Muscle of leg (tissue), 11 donors: ENCODE results near the gene TEDC1. TPM values are rescaled to one million over a fixed set of nuclear protein-coding genes. Genes with fewer than 3 reads are reported as not detected.

Experiments
- DNase-seq: peaks from one replicate; pipeline ENCODE4 v3.0.0; 2013
- H3K27ac ChIP-seq: one replicate; pipeline ENCODE4 v1.5.1; 2013; ENCODE audit warnings: mild to moderate bottlenecking, low read length, control low read depth
- H3K27me3 ChIP-seq: one replicate; pipeline ENCODE4 v1.6.1; 2013; ENCODE audit warnings: low read length; ENCODE audit not compliant: control insufficient read depth, insufficient read depth
- H3K36me3 ChIP-seq: one replicate; pipeline ENCODE4 v1.6.1; 2013; ENCODE audit warnings: low read length; ENCODE audit not compliant: control insufficient read depth, insufficient read depth
- H3K4me1 ChIP-seq: one replicate; pipeline ENCODE4 v1.6.1; 2013; ENCODE audit warnings: low read length; ENCODE audit not compliant: control insufficient read depth, insufficient read depth
- H3K4me3 ChIP-seq: one replicate; pipeline ENCODE4 v1.5.1; 2013; ENCODE audit warnings: low read length, control low read depth
- H3K9me3 ChIP-seq: replicated peaks from 2 replicates; pipeline ENCODE4 v1.6.1; 2013; ENCODE audit warnings: low read depth, low read length; ENCODE audit not compliant: control insufficient read depth
- WGBS: methylation state at CpG from one replicate; pipeline ENCODE4 v1.1.5; 2013; ENCODE audit warnings: missing lambda C conversion rate; ENCODE audit not compliant: insufficient coverage; 5-methylcytosine and 5-hydroxymethylcytosine counted together
- polyA plus RNA-seq, 8 donors: library from polyadenylated mRNA; unstranded; fragments of 120-200 nt; gene quantifications; one replicate each; pipeline versions ENCODE4 v1.2.1 to v1.2.3, GENCODE V29; 2013; ENCODE audit warnings: inconsistent platforms in 1 of 8, low replicate concordance in 1 of 8; ENCODE audit not compliant: insufficient read length in 8 of 8, insufficient read depth in 1 of 8
- total RNA-seq: library from RNA; stranded (reverse); fragments of 120-200 nt; gene quantifications from one replicate; pipeline ENCODE4 v1.2.4, GENCODE V29; 2013

Gene TEDC1
- total and polyA plus RNA-seq, 9 donors = 5.6 to 9.3 (median 7.4) TPM

- Histone ChIP-seq H3K9me3 (no peaks in the 10 kb centered on the region), H3K36me3 (peaks cover 7% of the 10 kb centered on the region), H3K27me3 (no peaks in the 10 kb centered on the region), H3K4me1 (peaks cover 23% of the 10 kb centered on the region), H3K27ac (no peak overlapping the region), H3K4me3 (no peak overlapping the region)
- WGBS = 90% methylated on average over 28 of the region's 31 CpGs
- no peak for DNase-seq
These were observed 6.8 kb downstream of the TEDC1 start for GRCh38 chr14:105497671-105498429.

- DNase-seq = no peak
- Histone ChIP-seq H3K9me3 (no peaks in the 10 kb centered on the region), H3K27ac (peak overlapping the region; percentile 47), H3K4me3 (no peak overlapping the region), H3K27me3 (no peaks in the 10 kb centered on the region), H3K36me3 (peaks cover 7% of the 10 kb centered on the region), H3K4me1 (peaks cover 23% of the 10 kb centered on the region)
- WGBS = 69% methylated on average over 33 of the region's 36 CpGs
These were observed 7.6 kb downstream of the TEDC1 start for GRCh38 chr14:105498430-105499255.

- 70% methylated on average over 19 of the region's 27 CpGs for WGBS
- peaks cover 23% of the 10 kb centered on the region for H3K4me1 ChIP-seq
- H3K27me3 ChIP-seq = no peaks in the 10 kb centered on the region
- H3K27ac ChIP-seq = peak overlapping the region; percentile 47
- no peaks in the 10 kb centered on the region for H3K9me3 ChIP-seq
- H3K36me3 ChIP-seq = peaks cover 7% of the 10 kb centered on the region
- no peak overlapping the region for H3K4me3 ChIP-seq
- peak; percentile 58 for DNase-seq
These were observed 8.4 kb downstream of the TEDC1 start for GRCh38 chr14:105499256-105500035.

- Histone ChIP-seq H3K27me3 (no peaks in the 10 kb centered on the region), H3K27ac (peak overlapping the region; percentile 13), H3K9me3 (no peaks in the 10 kb centered on the region), H3K4me1 (peaks cover 21% of the 10 kb centered on the region), H3K36me3 (peaks cover 7% of the 10 kb centered on the region), H3K4me3 (no peak overlapping the region)
- WGBS = 81% methylated on average over 21 of the region's 21 CpGs
- DNase-seq = no peak
These were observed 9.1 kb downstream of the TEDC1 start for GRCh38 chr14:105500036-105500725.

- peaks cover 21% of the 10 kb centered on the region for H3K4me1 ChIP-seq
- H3K4me3 ChIP-seq = no peak overlapping the region
- H3K36me3 ChIP-seq = peaks cover 7% of the 10 kb centered on the region
- WGBS = 58% methylated on average over 9 of the region's 10 CpGs
- H3K9me3 ChIP-seq = no peaks in the 10 kb centered on the region
- H3K27ac ChIP-seq = no peak overlapping the region
- DNase-seq = no peak
- H3K27me3 ChIP-seq = no peaks in the 10 kb centered on the region
These were observed 9.7 kb downstream of the TEDC1 start for GRCh38 chr14:105500726-105501101.

GRCh38 chr14:105501504-105502291 is 10.7 kb downstream of the TEDC1 start:
- 94% methylated on average over 3 of the region's 13 CpGs for WGBS
- no peaks in the 10 kb centered on the region for H3K9me3 ChIP-seq
- DNase-seq = no peak
- H3K4me3 ChIP-seq = no peak overlapping the region
- H3K36me3 ChIP-seq = peaks cover 7% of the 10 kb centered on the region
- H3K4me1 ChIP-seq = peaks cover 19% of the 10 kb centered on the region
- no peaks in the 10 kb centered on the region for H3K27me3 ChIP-seq
- H3K27ac ChIP-seq = no peak overlapping the region

GRCh38 chr14:105502446-105503295 is 11.6 kb downstream of the TEDC1 start:
- Histone ChIP-seq H3K36me3 (peaks cover 7% of the 10 kb centered on the region), H3K4me1 (peaks cover 18% of the 10 kb centered on the region), H3K27me3 (peaks cover 5% of the 10 kb centered on the region), H3K9me3 (no peaks in the 10 kb centered on the region), H3K4me3 (no peak overlapping the region), H3K27ac (no peak overlapping the region)
- 85% methylated on average over 14 of the region's 18 CpGs for WGBS
- no peak for DNase-seq

GRCh38 chr14:105503296-105503640 is 12.2 kb downstream of the TEDC1 start:
- peaks cover 15% of the 10 kb centered on the region for H3K4me1 ChIP-seq
- 68% methylated on average over 7 of the region's 7 CpGs for WGBS
- H3K27ac ChIP-seq = no peak overlapping the region
- no peak overlapping the region for H3K4me3 ChIP-seq
- DNase-seq = no peak
- H3K36me3 ChIP-seq = peaks cover 7% of the 10 kb centered on the region
- H3K27me3 ChIP-seq = peaks cover 7% of the 10 kb centered on the region
- H3K9me3 ChIP-seq = no peaks in the 10 kb centered on the region
